Astrocyte (in vitro differentiated cells and primary cell): Measurements from ENCODE around the gene CRYL1. TPM values are rescaled to one million over a fixed set of nuclear protein-coding genes. Genes with fewer than 3 reads are reported as not detected.

Source experiments
- DNase-seq: peaks from one replicate; pipeline ENCODE4 v3.0.0-alpha.2; 2010; ENCODE audit warnings: low read depth
- FAIRE-seq: peaks from 2 replicates; lab custom pipeline; 2011; peaks lifted over from hg19 to GRCh38; lab: Jason Lieb, UNC
- H2AFZ ChIP-seq: 2 replicates; pipeline ENCODE4 v1.6.0; 2012; ENCODE audit warnings: low read depth, low read length, inconsistent platforms
- H3K27ac ChIP-seq: 2 replicates; pipeline ENCODE4 v1.5.1; 2011; ENCODE audit warnings: low read depth, low read length, inconsistent platforms
- H3K27me3 ChIP-seq: 2 replicates; pipeline ENCODE4 v1.6.0; 2011; ENCODE audit warnings: low read length, inconsistent platforms; ENCODE audit not compliant: insufficient read depth
- H3K36me3 ChIP-seq: 2 replicates; pipeline ENCODE4 v1.5.1; 2011; ENCODE audit warnings: low read length, inconsistent platforms; ENCODE audit not compliant: insufficient read depth
- H3K4me1 ChIP-seq: 2 replicates; pipeline ENCODE4 v1.5.1; 2011; ENCODE audit warnings: low read length, inconsistent platforms; ENCODE audit not compliant: insufficient read depth
- H3K4me2 ChIP-seq: 2 replicates; pipeline ENCODE4 v1.6.0; 2012; ENCODE audit warnings: low read length, inconsistent platforms
- H3K4me3 ChIP-seq: 2 replicates; pipeline ENCODE4 v1.5.1; 2011; ENCODE audit warnings: low read depth, mild to moderate bottlenecking, low read length, inconsistent platforms; ENCODE audit not compliant: insufficient read depth
- H3K79me2 ChIP-seq: 2 replicates; pipeline ENCODE4 v1.6.0; 2012; ENCODE audit warnings: mild to moderate bottlenecking, low read length, inconsistent platforms; ENCODE audit not compliant: insufficient read depth
- H3K9ac ChIP-seq: 2 replicates; pipeline ENCODE4 v1.6.0; 2012; ENCODE audit warnings: mild to moderate bottlenecking, low read length, inconsistent platforms
- H3K9me3 ChIP-seq: 2 replicates; pipeline ENCODE4 v1.5.1; 2012; ENCODE audit warnings: low read depth, mild to moderate bottlenecking, low read length, inconsistent platforms; ENCODE audit not compliant: insufficient read depth
- H4K20me1 ChIP-seq: 2 replicates; pipeline ENCODE4 v1.6.0; 2012; ENCODE audit warnings: low read length, inconsistent platforms; ENCODE audit not compliant: insufficient read depth
- H3K27ac Mint-ChIP-seq: one replicate; pipeline ENCODE4 v1.8.0; 2021; ENCODE audit warnings: mild to moderate bottlenecking, mixed read lengths; ENCODE audit not compliant: unreplicated experiment
- H3K27me3 Mint-ChIP-seq: one replicate; pipeline ENCODE4 v1.8.0; 2021; ENCODE audit warnings: low read depth, mixed read lengths; ENCODE audit not compliant: unreplicated experiment
- H3K36me3 Mint-ChIP-seq: one replicate; pipeline ENCODE4 v1.8.0; 2021; ENCODE audit warnings: low read depth, mixed read lengths; ENCODE audit not compliant: unreplicated experiment
- H3K4me1 Mint-ChIP-seq: one replicate; pipeline ENCODE4 v1.8.0; 2021; ENCODE audit warnings: low read depth, mixed read lengths; ENCODE audit not compliant: unreplicated experiment
- H3K4me3 Mint-ChIP-seq: one replicate; pipeline ENCODE4 v1.8.0; 2021; ENCODE audit warnings: mild to moderate bottlenecking, moderate library complexity, mixed read lengths; ENCODE audit not compliant: unreplicated experiment
- H3K9me3 Mint-ChIP-seq: one replicate; pipeline ENCODE4 v1.8.0; 2021; ENCODE audit warnings: mild to moderate bottlenecking, mixed read lengths; ENCODE audit not compliant: unreplicated experiment
- CTCF ChIP-seq: IDR thresholded peaks from 2 replicates; pipeline ENCODE4 v1.5.1; 2011; ENCODE audit warnings: low read depth, mild to moderate bottlenecking, inconsistent platforms, low read length, moderate library complexity; ENCODE audit not compliant: insufficient read depth
- EZH2 ChIP-seq: IDR thresholded peaks from 2 replicates; pipeline ENCODE4 v1.6.1; 2012; ENCODE audit warnings: mild to moderate bottlenecking, low read length, inconsistent platforms; ENCODE audit not compliant: insufficient read depth
- total RNA-seq: library from RNA; stranded (reverse); gene quantifications from 2 replicates; pipeline ENCODE4 v1.2.1, GENCODE V29; 2021

The CRYL1 gene
- total RNA-seq, 1 donor from 2014 or later = 3.7 TPM

GRCh38 chr13:20418953-20419352, 106.7 kb downstream of the CRYL1 start:
- H3K27me3 ChIP-seq = peaks cover 32% of the 10 kb centered on the region
- H3K9ac ChIP-seq = no peak overlapping the region
- H3K4me3 ChIP-seq = no peak overlapping the region
- H3K27ac ChIP-seq = peak overlapping the region; percentile 80
- Mint-ChIP-seq H3K36me3 (no peaks in the 10 kb centered on the region), H3K4me3 (no peak overlapping the region), H3K9me3 (peaks cover 7% of the 10 kb centered on the region), H3K4me1 (peaks cover 21% of the 10 kb centered on the region), H3K27me3 (peaks cover 5% of the 10 kb centered on the region), H3K27ac (no peak overlapping the region)
- no peaks in the 10 kb centered on the region for H3K79me2 ChIP-seq
- peaks cover 7% of the 10 kb centered on the region for H3K4me1 ChIP-seq
- TF ChIP-seq CTCF (no peak), EZH2 (no peak)
- no peaks in the 10 kb centered on the region for H3K9me3 ChIP-seq
- FAIRE-seq = no peak
- no peak overlapping the region for H2AFZ ChIP-seq
- H4K20me1 ChIP-seq = no peaks in the 10 kb centered on the region
- no peak overlapping the region for H3K4me2 ChIP-seq
- no peak for DNase-seq
- H3K36me3 ChIP-seq = no peaks in the 10 kb centered on the region

DNA sequence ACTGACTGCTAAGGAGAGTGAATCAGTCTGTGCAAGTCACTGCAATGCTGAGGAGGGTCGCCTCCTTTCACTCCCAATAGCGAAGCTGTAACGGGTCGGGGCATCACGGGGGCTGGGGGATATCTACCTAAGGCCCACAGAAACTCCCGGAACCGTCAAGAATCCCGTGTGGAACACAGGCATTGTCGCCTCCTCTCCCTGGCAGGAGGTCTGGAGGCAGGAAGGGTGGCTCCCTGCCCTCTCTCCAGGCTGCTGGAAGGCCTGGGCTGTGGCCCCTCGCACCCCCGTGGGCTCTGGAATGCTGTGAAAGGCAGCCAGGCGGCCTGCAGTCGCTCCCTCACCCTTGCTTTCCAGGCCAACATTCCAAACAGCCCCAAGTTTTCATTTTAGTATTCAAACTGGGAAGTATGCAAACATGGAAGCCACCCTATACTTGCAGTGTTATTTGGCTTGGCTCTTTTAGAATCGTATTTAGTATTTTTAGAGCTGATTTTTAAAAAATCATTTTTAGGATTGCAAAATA, 109.4 kb downstream of the CRYL1 start:
- H3K36me3 Mint-ChIP-seq = no peaks in the 10 kb centered on the region
- DNase-seq (no peak), FAIRE-seq (no peak)
- H3K27me3 Mint-ChIP-seq = peaks cover 2% of the 10 kb centered on the region
- Histone ChIP-seq H3K4me3 (no peak overlapping the region), H3K27me3 (peaks cover 25% of the 10 kb centered on the region), H4K20me1 (no peaks in the 10 kb centered on the region), H3K79me2 (no peaks in the 10 kb centered on the region), H3K36me3 (no peaks in the 10 kb centered on the region), H3K27ac (no peak overlapping the region), H3K4me2 (no peak overlapping the region), H3K9ac (no peak overlapping the region), H2AFZ (no peak overlapping the region), H3K4me1 (peaks cover 10% of the 10 kb centered on the region), H3K9me3 (no peaks in the 10 kb centered on the region)
- TF ChIP-seq CTCF = no peak
- no peak for TF ChIP-seq EZH2
- no peak overlapping the region for H3K4me3 Mint-ChIP-seq
- peaks cover 7% of the 10 kb centered on the region for H3K9me3 Mint-ChIP-seq
- peaks cover 30% of the 10 kb centered on the region for H3K4me1 Mint-ChIP-seq
- no peak overlapping the region for H3K27ac Mint-ChIP-seq

DNA sequence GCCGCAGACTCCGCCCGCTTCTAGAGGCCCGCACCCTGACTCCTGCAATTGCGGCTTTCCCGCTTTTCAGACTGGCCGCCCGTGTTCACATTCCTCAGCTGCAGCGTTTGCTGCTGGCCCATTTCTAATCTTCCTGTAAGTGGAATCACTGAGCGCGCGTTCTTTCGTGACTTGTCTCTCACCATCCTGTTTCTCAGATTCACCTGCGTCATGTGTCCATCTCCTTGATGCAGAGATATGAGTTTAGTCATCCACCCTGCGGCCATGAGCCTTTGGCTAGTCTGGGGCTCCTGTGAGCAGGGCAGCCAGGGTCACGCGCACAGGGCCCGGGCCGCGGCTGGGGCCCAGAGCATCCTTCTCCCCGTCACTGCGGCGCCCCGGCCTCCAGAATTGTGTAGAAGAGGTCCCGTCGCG, 110.0 kb downstream of the CRYL1 start:
- H3K9me3 Mint-ChIP-seq = peaks cover 7% of the 10 kb centered on the region
- no peak overlapping the region for H3K4me3 Mint-ChIP-seq
- no peak overlapping the region for H3K9ac ChIP-seq

More for the DNA sequence above, 110.0 kb downstream of the CRYL1 start:
- no peaks in the 10 kb centered on the region for H3K36me3 Mint-ChIP-seq
- Histone ChIP-seq H3K9me3 (no peaks in the 10 kb centered on the region), H4K20me1 (no peaks in the 10 kb centered on the region), H2AFZ (no peak overlapping the region), H3K36me3 (no peaks in the 10 kb centered on the region), H3K4me2 (no peak overlapping the region), H3K79me2 (no peaks in the 10 kb centered on the region), H3K4me1 (peaks cover 10% of the 10 kb centered on the region), H3K27me3 (peaks cover 25% of the 10 kb centered on the region), H3K4me3 (no peak overlapping the region), H3K27ac (no peak overlapping the region)
- H3K4me1 Mint-ChIP-seq = peaks cover 25% of the 10 kb centered on the region
- FAIRE-seq (no peak), DNase-seq (no peak)
- TF ChIP-seq CTCF (no peak), EZH2 (no peak)
- peaks cover 2% of the 10 kb centered on the region for H3K27me3 Mint-ChIP-seq
- no peak overlapping the region for H3K27ac Mint-ChIP-seq
